RWPE1 (cell line): ENCODE results near the gene TPSG1.
"Not testable (repeated sequence)": the region's sequence is repeated elsewhere in the genome, so short reads cannot be mapped to it uniquely, and the experiment has no call there.

ENCODE experiments used
- CTCF ChIA-PET: fragments of 350-600 bp; sonication (Branson Sonifier 250); formaldehyde crosslinking; extraction: SDS; loops from one replicate; lab custom pipeline; 2021; lab: Yijun Ruan, JAX
- POLR2A ChIA-PET: fragments of 400-600 bp; formaldehyde crosslinking; extraction: SDS; loops from one replicate; lab custom pipeline; 2020; ENCODE audit warnings: antibody characterized with exemption; ENCODE audit not compliant: low non-redundant PET; lab: Yijun Ruan, JAX
- DNase-seq: peaks from one replicate; pipeline ENCODE4 v3.0.0; 2012; ENCODE audit warnings: low spot score
- H3K27ac ChIP-seq: fragments of 450-650 bp; 2 replicates; pipeline ENCODE4 v1.5.1; 2017
- CTCF ChIP-seq: fragments of 450-650 bp; conservative IDR thresholded peaks from 2 replicates; pipeline ENCODE4 v1.5.1; 2017; ENCODE audit warnings: low read depth, mild to moderate bottlenecking

Gene TPSG1

DNA sequence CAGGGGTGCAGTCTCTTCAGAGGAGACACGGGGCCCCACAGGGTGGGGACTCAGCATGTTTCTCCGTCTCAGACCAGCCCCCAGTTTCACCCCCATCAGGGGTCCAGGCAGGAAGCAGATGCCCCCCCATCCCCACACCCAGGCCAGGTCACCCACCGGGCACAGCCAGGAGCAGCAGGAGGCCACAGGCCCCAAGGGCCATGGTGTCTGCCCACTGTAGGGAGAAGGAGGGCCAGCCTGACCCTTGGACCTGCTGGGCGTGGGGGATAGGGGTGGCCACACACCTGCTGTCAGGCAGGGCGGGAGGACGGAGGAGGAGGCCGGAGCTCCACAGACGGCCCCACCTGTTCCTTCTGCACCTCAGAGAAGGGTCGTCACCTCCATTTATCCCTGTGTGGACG lies at the start of gene TPSG1:
Gene TPSG1 (minus strand): TSS at position 218 of the 401 bp plus-strand sequence. CDS start 16 bp downstream, at position 202.
- ChIA-PET CTCF (no interaction called here), POLR2A (no interaction called here)
- no peak for DNase-seq
- no peak for TF ChIP-seq CTCF
- H3K27ac ChIP-seq, result no peak within 1 kb of the TSS

DNA sequence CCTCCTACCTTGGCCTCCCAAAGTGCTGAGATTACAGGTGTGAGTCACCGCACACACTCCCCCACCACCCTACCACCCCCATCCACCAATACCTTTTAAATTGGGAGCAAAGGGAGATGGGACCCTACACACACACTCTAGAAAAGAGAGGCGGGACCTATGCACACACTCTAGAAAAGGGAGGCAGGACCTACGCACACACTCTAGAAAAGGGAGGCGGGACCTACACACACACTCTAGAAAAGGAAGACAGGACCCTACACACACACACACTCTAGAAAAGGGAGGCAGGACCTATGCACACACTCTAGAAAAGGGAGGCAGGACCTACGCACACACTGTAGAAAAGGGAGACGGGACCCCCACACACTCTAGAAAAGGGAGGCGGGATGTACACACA lies 49.7 kb upstream of the TPSG1 start:
- CTCF ChIA-PET, result no interaction called here
- POLR2A ChIA-PET, result no interaction called here

GRCh38 chr16:1273816-1274215 lies 48.7 kb upstream of the TPSG1 start:
- no peak for TF ChIP-seq CTCF
- POLR2A ChIA-PET, result no interaction called here
- CTCF ChIA-PET, result no interaction called here
- DNase-seq, result no peak
- no peak overlapping the region for H3K27ac ChIP-seq

More for the DNA sequence above, 49.7 kb upstream of the TPSG1 start:
- DNase-seq, result no peak
- no peak overlapping the region for H3K27ac ChIP-seq
- no peak for TF ChIP-seq CTCF

GRCh38 chr16:1272453-1273198 lies 47.6 kb upstream of the TPSG1 start:
- no peak for DNase-seq
- ChIA-PET CTCF (interaction anchor here (0.6 kb wide), 1 partner anchor 14 kb away, joined by 3 read pairs; no protein-coding TSS in a partner anchor), POLR2A (no interaction called here)
- no peak overlapping the region for H3K27ac ChIP-seq
- no peak for TF ChIP-seq CTCF

DNA sequence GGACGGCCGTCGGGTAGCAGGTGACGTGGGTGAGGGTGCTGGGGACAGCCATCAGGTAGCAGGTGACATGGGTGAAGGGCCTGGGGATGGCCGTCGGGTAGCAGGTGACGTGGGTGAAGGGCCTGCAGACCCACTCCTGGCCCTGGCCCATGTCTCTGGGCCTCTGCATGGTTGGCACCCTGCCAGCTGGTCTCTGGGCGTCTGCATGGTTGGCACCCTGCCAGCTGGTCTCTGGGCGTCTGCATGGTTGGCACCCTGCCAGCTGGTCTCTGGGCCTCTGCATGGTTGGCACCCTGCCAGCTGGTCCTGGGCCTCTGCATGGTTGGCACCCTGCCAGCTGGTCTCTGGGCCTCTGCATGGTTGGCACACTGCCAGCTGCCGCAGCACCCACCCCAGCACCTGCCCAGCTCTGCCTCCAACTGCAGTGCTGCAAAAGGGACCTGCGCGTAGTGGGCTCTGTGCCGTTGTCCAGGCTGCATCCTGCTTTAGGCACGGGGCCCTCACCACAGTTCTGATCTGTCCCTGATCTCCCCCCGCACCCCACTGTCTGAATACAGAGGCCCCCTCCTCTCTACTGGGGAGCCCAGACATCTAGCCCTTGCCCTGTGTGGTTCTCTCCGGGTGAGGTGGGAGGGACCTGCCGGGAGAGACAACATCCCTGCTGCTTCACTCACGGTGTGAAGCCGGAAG lies 46.8 kb upstream of the TPSG1 start:
- H3K27ac ChIP-seq, POLR2A ChIA-PET, DNase-seq: not testable (repeated sequence)
- CTCF ChIA-PET, result interaction anchor here (0.6 kb wide), 1 partner anchor 13 kb away, joined by 3 read pairs; no protein-coding TSS in a partner anchor

DNA sequence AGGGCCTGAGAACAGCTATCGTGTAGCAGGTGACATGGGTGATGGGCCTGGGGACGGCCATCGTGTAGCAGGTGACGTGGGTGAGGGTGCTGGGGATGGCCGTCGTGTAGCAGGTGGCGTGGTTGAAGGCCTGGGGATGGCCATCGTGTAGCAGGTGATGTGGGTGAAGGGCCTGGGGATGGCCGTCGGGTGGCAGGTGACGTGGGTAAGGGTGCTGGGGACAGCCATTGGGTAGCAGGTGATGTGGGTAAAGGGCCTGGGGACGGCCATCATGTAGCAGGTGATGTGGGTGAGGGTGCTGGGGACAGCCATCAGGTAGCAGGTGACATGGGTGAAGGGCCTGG lies 46.3 kb upstream of the TPSG1 start:
- H3K27ac ChIP-seq, result no peak overlapping the region
- CTCF ChIA-PET, result no interaction called here
- no peak for TF ChIP-seq CTCF
- DNase-seq, result no peak
- POLR2A ChIA-PET, result no interaction called here

DNA sequence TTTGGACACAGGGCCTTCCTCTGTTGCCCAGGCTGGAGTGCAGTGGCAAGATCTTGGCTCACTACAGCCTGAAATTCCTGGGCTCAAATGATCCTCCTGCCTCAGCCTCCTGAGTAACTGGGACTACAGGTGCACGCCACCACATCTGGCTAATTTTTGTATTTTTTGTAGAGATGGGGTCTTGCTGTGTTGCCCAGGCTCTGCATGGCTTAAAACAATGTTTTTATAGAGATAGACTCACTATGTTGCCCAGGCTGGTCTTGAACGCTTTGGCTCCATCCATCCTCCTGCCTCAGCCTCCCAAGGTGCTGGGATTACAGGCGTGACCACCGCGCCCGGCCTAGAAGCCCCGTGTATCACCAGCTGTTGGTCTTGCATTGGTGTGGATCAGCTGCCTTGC lies 44.4 kb upstream of the TPSG1 start:
- H3K27ac ChIP-seq, POLR2A ChIA-PET, DNase-seq: not testable (repeated sequence)
- CTCF ChIA-PET, result interaction anchor here (0.6 kb wide), 2 partner anchors 73 to 435 kb away, joined by 3 to 5 read pairs; no protein-coding TSS in a partner anchor
